Measurements from ENCODE around the gene ADAMTSL5.

The ADAMTSL5 gene

GRCh38 chr19:1491114-1491848, 21.5 kb downstream of the ADAMTSL5 start, which contains the start of gene REEP6:
REEP6 (plus strand) TSS chr19:1491181; CDS start chr19:1491270, 89 bp downstream.
- no peaks in the 10 kb centered on the region for H3K9me3 Mint-ChIP-seq
- H3K4me3 Mint-ChIP-seq = peak within 1 kb of the TSS; percentile 87 to 93
- H3K27me3 Mint-ChIP-seq = peaks cover 14 to 27% of the 10 kb centered on the region in 2 donors
- H3K27ac Mint-ChIP-seq = peak within 1 kb of the TSS; percentile 90
- DNase-seq = no peak
- ATAC-seq (replicated peaks) = no peak
- H3K4me1 Mint-ChIP-seq = peaks cover 9 to 14% of the 10 kb centered on the region in 2 donors
- H3K36me3 Mint-ChIP-seq = no peaks in the 10 kb centered on the region

DNA sequence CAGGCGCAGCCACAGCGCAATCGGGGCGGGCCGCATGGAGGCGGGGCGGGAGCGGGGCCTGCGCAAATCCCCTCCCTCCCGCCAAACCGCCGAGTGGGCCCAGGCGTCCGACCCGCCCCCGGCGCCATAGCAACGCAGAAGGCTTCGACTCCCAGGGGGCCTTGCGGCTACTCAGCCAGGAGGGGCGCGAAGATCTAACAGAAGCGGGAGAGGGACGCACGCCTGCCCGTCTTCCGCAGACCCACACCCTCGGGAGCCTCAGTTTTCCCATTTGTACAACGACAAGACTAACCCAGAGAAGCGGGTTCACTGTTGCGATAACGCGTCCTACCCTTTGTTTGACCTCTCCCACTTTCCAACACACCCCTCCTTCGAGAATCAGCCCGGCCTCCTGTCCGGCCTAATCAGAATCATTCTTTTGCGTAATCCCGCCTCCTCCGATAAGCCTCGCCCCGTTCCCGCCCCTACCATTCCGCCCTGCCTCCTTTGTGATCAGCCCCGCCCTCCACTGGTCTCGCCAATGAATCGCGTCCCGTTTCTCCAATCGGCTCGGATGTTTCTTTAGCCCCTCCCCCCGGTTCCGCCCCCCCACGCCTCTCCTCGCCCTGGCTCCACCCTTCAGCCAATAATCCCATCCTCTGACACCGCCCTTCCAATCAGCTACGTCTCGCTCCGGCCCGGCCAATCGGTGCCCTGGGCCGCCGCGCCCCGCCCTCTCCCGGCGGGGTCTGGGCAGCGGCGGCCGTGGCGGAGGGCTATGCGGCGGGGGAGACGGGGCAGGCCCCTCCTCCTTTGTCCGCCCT, 22.3 kb downstream of the ADAMTSL5 start, which contains the start of gene PCSK4:
TSS of gene PCSK4 (minus strand) at position 40 of the 803 bp plus-strand sequence. CDS start at position 36, 4 bp downstream.
- peak; percentile 91 to 92 for ATAC-seq (replicated peaks)
- H3K4me1 Mint-ChIP-seq = peaks cover 9 to 14% of the 10 kb centered on the region in 2 donors
- no peaks in the 10 kb centered on the region for H3K36me3 Mint-ChIP-seq

GRCh38 chr19:1489463-1490310, 23.1 kb downstream of the ADAMTSL5 start:
- no peak for DNase-seq
- H3K4me3 Mint-ChIP-seq = peak overlapping the region; percentile 62 to 87
- ATAC-seq (replicated peaks) = no peak
- H3K4me1 Mint-ChIP-seq = peaks cover 9 to 14% of the 10 kb centered on the region in 2 donors
- H3K27me3 Mint-ChIP-seq = peaks cover 14 to 22% of the 10 kb centered on the region in 2 donors
- no peaks in the 10 kb centered on the region for H3K9me3 Mint-ChIP-seq
- no peaks in the 10 kb centered on the region for H3K36me3 Mint-ChIP-seq
- no peak overlapping the region for H3K27ac Mint-ChIP-seq

More for the DNA sequence above, 22.3 kb downstream of the ADAMTSL5 start, which contains the start of gene PCSK4:
- Mint-ChIP-seq H3K9me3 (no peaks in the 10 kb centered on the region), H3K27me3 (peaks cover 14 to 22% of the 10 kb centered on the region in 2 donors), H3K27ac (peak within 1 kb of the TSS; percentile 90), H3K4me3 (peak within 1 kb of the TSS; percentile 87 to 93)
- DNase-seq = peak; percentile 96

DNA sequence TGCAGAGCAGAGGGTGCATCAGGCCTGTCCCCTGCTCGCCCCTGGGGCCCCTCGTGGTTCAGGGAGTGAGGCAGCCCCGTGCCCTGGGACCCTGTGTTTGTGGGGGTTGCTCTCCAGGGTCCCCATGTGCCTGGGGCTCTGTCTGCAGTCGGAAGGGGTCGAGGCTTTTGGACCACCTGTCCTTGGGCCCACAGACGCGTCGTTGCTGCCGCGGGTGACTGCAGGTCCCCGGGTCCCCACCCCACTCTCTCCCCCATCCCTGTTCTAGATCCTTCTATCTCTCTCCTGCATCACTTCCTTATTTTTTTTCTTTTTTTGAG, 24.6 kb downstream of the ADAMTSL5 start:
- no peaks in the 10 kb centered on the region for H3K9me3 Mint-ChIP-seq
- H3K4me1 Mint-ChIP-seq = peaks cover 9 to 14% of the 10 kb centered on the region in 2 donors
- H3K36me3 Mint-ChIP-seq = no peaks in the 10 kb centered on the region
- no peak overlapping the region for H3K27ac Mint-ChIP-seq
- H3K4me3 Mint-ChIP-seq = no peak overlapping the region
- ATAC-seq (replicated peaks) (no peak), DNase-seq (no peak)
- peaks cover 14 to 22% of the 10 kb centered on the region in 2 donors for H3K27me3 Mint-ChIP-seq

DNA sequence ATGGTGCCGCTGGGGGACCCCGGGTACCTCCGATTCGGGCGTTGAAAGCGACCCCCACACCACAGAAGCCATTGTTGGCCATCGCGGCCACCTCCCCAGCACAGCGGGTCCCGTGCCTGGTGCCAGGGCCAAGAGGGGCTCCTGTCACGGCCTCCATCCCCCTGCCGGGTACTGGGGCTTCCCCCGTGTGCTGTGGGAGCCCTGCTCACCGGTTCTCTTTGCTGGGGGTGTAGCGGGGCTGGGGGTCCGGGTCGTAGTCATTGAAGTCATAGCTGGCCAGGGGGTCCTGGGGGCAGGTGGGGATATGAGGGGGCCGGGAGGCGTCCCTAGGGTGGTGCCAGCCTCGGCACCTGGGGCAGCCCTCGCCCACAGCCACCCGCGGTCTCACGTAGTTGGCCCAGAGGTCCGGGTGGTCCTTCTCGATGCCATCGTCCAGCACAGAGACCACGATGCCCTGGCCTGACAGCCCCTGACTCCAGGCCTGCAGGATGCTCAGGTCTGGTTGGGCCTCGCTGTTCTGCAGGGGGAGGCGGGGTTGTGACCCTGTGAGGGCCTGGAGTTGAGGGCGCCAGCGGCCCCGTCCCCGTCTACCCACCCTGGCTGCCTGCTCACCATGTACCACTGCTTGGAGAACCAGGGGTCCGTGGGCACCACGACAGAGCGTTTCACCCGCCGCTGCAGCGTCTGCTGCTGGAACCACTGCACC, 25.1 kb downstream of the ADAMTSL5 start:
- peaks cover 9 to 14% of the 10 kb centered on the region in 2 donors for H3K4me1 Mint-ChIP-seq

DNA sequence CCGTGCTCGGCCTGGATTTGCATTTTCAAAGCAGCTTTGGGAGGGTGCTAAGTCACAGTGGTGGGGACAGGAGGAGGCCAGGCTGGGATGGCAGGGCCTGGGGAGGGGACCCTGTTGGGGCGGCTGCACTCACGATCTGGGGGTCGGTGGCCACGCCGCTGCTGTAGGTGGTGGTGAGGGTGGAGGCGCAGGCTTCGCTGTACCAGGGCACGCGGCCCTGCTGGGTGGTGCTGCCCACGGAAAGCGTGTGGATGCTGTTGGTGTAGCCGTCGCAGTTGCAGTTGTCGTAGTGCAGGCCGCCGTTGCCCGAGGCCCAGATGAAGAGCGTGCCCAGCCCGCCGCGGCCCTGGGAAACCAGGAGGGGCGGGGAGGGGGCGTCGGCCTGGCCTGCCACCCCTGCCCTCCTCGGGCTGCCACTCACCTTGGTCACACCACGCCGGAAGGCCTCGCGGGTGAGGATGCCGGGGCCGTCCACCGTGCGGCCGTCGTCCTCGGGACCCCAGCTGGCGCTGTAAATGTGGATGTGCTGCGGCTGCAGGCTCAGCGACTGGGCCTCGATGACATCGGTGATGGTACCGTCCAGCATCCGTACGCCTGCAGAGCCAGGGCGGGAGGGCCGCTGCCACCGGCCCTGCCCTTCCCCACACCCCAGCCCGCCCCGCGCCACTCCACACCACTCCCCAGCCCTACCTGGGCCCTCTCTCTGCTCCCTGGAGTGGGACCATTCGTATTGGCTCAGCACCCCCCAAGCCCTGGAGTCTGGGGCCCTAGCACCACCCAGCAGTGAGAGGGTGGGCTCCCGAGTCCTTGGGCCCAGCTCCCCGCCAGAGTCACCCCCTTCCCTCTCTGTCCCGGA, 25.9 kb downstream of the ADAMTSL5 start:
- no peak overlapping the region for H3K27ac Mint-ChIP-seq
- ATAC-seq (replicated peaks) (no peak), DNase-seq (no peak)
- no peaks in the 10 kb centered on the region for H3K9me3 Mint-ChIP-seq
- no peak overlapping the region for H3K4me3 Mint-ChIP-seq
- peaks cover 9 to 12% of the 10 kb centered on the region in 2 donors for H3K27me3 Mint-ChIP-seq
- H3K36me3 Mint-ChIP-seq = no peaks in the 10 kb centered on the region
- peaks cover 9 to 14% of the 10 kb centered on the region in 2 donors for H3K4me1 Mint-ChIP-seq

More for the DNA sequence above, 25.1 kb downstream of the ADAMTSL5 start:
- no peak overlapping the region for H3K27ac Mint-ChIP-seq
- no peaks in the 10 kb centered on the region for H3K36me3 Mint-ChIP-seq
- H3K27me3 Mint-ChIP-seq = peaks cover 13 to 18% of the 10 kb centered on the region in 2 donors
- H3K9me3 Mint-ChIP-seq = no peaks in the 10 kb centered on the region
- no peak for DNase-seq
- no peak for ATAC-seq (replicated peaks)
- no peak overlapping the region for H3K4me3 Mint-ChIP-seq

DNA sequence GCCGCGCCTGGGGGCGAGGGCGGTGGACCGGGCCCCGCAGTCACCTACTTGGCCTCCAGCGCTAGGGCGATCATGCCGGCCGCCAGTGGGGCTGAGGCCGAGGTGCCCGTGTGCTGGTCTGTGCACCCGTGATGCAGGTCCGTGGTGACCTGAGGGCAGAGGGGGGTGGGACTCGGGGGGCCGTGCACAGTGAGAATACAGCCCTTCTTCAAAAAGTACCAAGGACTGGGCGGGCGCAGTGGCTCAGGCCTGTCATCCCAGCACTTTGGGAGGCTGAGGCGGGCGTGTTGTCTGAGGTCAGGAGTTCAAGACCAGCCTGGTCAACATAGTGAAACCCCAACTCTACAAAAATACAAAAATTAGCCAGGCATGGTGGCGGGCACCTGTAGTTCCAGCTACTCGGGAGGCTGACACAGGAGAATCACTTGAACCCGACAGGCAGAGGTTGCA, 28.8 kb downstream of the ADAMTSL5 start:
- H3K9me3 Mint-ChIP-seq = no peaks in the 10 kb centered on the region
- ATAC-seq (replicated peaks) (no peak), DNase-seq (no peak)
- no peak overlapping the region for H3K4me3 Mint-ChIP-seq
- no peak overlapping the region for H3K27ac Mint-ChIP-seq
- peaks cover 2 to 3% of the 10 kb centered on the region in 2 donors for H3K36me3 Mint-ChIP-seq
- peaks cover 5 to 7% of the 10 kb centered on the region in 2 donors for H3K27me3 Mint-ChIP-seq
- peaks cover 4 to 11% of the 10 kb centered on the region in 2 donors for H3K4me1 Mint-ChIP-seq

- Mint-ChIP-seq H3K27ac (no peak overlapping the region), H3K9me3 (no peaks in the 10 kb centered on the region), H3K4me3 (no peak overlapping the region), H3K36me3 (peaks cover 4 to 5% of the 10 kb centered on the region in 2 donors), H3K27me3 (peaks cover 2 to 4% of the 10 kb centered on the region in 2 donors), H3K4me1 (peaks cover 5 to 12% of the 10 kb centered on the region in 2 donors)
- ATAC-seq (replicated peaks) = no peak
- DNase-seq = no peak
Observed at GRCh38 chr19:1483131-1483978, 29.5 kb downstream of the ADAMTSL5 start.

- DNase-seq = no peak
- H3K9me3 Mint-ChIP-seq = no peaks in the 10 kb centered on the region
- peaks cover 8 to 18% of the 10 kb centered on the region in 2 donors for H3K4me1 Mint-ChIP-seq
Observed at GRCh38 chr19:1482361-1483130, 30.3 kb downstream of the ADAMTSL5 start.

DNA sequence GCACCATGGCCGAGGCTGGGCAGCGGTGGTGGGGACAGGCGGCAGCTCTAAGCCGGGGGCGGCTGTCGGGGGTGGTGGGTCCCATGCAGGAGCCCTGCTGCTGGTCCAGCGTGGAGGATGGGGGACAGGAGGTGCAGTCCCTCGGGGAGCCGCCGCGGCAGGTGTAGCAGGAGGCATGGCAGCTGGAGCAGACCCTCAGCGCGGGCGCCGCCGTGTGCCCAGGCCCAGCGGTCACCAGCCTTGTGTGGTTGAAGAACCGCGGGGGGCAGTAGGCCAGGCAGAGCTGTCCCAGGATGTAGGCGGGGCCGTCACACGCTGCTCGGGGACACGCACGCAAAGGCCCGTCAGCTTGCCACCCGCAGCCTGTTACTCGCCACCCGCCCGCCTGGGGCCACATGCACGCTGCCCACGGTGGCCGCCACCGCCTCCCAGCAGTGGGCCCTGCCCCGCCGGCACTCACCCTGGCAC, 30.9 kb downstream of the ADAMTSL5 start:
- no peak overlapping the region for H3K4me3 Mint-ChIP-seq
- H3K9me3 Mint-ChIP-seq = no peaks in the 10 kb centered on the region
- DNase-seq (no peak), ATAC-seq (replicated peaks) (no peak)
- no peak overlapping the region for H3K27ac Mint-ChIP-seq
- peaks cover 7 to 12% of the 10 kb centered on the region in 2 donors for H3K36me3 Mint-ChIP-seq
- no peaks in the 10 kb centered on the region for H3K27me3 Mint-ChIP-seq
- peaks cover 13 to 25% of the 10 kb centered on the region in 2 donors for H3K4me1 Mint-ChIP-seq

More at GRCh38 chr19:1482361-1483130, 30.3 kb downstream of the ADAMTSL5 start:
- H3K27me3 Mint-ChIP-seq = no peaks in the 10 kb centered on the region
- H3K4me3 Mint-ChIP-seq = no peak overlapping the region
- H3K27ac Mint-ChIP-seq = no peak overlapping the region
- no peak for ATAC-seq (replicated peaks)
- H3K36me3 Mint-ChIP-seq = peaks cover 6% of the 10 kb centered on the region in 2 donors

DNA sequence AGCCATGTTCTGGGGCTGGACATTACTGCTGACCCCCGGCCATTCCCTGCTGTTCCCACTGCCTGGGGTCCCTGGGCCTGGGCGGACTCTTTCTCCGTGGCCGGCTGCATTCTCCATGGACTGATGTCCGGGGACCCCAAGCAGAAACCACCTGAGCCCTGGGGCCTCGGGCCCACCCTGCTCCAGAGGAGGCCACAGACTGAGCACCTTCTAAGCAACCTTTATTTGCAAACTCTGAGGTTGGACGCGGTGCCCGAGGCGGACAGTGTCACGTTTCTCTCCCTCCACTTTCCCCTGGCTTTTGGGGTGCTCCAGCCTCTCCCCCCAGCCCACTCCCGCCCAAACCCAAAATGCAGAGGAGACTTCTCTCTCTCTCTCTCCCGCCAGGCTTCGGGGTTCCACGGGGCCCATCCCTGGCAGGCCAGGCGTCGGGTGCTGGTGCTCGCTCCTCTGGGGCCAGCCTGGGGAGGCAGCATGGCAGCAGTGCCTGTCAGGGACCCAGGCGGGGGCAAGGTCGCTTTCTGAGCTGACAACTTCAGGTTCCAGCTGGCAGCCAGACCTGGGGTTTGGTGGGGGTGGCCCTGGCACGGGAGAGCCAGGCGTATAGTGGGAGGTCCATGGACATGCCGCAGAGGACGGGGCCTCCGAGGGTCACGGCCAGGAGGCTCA, 31.5 kb downstream of the ADAMTSL5 start:
- Mint-ChIP-seq H3K27me3 (no peaks in the 10 kb centered on the region), H3K4me1 (peaks cover 13 to 28% of the 10 kb centered on the region in 2 donors), H3K27ac (no peak overlapping the region), H3K36me3 (peaks cover 7 to 15% of the 10 kb centered on the region in 2 donors), H3K9me3 (no peaks in the 10 kb centered on the region), H3K4me3 (no peak overlapping the region)
- no peak for ATAC-seq (replicated peaks)
- DNase-seq = no peak

Measured in stimulated activated naive B cell treated with anti-CD40 and anti-IgM and Interleukin-4, amounts not matched to agents 10 μg/mL and 1 μg/mL and 100 μg/mL, for 72 hours (primary cell).